ENCODE data around the gene CCDC141. TPM values are rescaled to one million over a fixed set of nuclear protein-coding genes. Genes with fewer than 3 reads are reported as not detected.

CCDC141 gene
- total RNA-seq, 4 donors from 2014 or later = 0.08 to 1.3 (median 0.73) TPM

DNA sequence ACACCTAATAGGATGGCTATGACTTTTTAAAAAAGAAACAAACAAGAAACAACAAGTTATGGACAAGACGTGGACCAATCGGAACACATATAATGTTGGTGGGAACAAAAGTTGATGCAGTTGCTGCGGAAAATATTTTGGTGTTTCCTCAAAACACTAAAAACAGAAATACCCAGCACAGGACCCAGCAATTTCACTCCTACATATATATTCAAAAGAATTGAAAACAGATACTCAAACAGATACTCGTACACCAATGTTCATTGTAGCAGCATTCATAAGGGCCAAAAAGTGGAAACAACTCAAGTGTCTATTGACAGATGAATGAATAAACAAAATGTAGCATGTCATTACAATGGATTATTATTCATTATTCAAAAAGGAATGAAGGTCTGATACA lies 12.1 kb downstream of the CCDC141 start:
- no peak for TF ChIP-seq POLR2AphosphoS5 (IDR thresholded peaks at IDR 0.05)
- TF ChIP-seq, protein P1, sequence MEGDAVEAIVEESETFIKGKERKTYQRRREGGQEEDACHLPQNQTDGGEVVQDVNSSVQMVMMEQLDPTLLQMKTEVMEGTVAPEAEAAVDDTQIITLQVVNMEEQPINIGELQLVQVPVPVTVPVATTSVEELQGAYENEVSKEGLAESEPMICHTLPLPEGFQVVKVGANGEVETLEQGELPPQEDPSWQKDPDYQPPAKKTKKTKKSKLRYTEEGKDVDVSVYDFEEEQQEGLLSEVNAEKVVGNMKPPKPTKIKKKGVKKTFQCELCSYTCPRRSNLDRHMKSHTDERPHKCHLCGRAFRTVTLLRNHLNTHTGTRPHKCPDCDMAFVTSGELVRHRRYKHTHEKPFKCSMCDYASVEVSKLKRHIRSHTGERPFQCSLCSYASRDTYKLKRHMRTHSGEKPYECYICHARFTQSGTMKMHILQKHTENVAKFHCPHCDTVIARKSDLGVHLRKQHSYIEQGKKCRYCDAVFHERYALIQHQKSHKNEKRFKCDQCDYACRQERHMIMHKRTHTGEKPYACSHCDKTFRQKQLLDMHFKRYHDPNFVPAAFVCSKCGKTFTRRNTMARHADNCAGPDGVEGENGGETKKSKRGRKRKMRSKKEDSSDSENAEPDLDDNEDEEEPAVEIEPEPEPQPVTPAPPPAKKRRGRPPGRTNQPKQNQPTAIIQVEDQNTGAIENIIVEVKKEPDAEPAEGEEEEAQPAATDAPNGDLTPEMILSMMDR (IDR thresholded peaks at IDR 0.05) = no peak
- H3K9me3 ChIP-seq = no peaks in the 10 kb centered on the region
- H3K27ac ChIP-seq = no peak overlapping the region
- no peaks in the 10 kb centered on the region for H3K27me3 ChIP-seq
- 93% methylated on average over 4 of the region's 4 CpGs for WGBS
- H3K4me3 ChIP-seq = no peak overlapping the region
- no peaks in the 10 kb centered on the region for H3K36me3 ChIP-seq
- H3K4me1 ChIP-seq = no peaks in the 10 kb centered on the region
- no peak for DNase-seq (ENCODE audit: low spot score in 2 of 2)

DNA sequence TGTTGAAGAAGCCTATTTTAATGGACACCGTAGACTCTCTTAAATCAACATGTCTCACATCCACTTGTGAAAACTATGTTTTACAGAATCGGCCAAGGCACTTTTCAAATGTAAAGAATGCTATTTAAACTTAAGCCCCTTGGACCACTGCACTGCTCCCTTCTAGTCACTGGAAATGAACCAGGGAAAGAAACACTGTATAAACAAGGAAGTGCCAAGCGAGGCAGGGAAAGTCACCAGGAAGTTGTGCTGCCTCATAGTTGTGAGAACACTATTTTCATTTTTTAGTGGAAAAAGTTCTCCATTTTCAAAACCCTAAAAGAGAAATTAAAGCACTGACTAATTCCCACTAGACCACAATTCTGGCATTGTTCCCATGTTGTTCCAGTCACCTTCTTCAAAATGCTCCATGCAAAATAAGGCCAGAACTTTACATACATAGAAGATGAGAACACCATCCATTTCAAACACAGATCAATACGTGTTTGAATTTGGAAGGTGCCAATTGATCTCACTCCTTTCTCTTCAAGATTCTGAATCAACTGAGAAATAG lies 13.5 kb downstream of the CCDC141 start:
- no peak for DNase-seq (ENCODE audit: low spot score in 2 of 2)
- Histone ChIP-seq H3K4me3 (no peak overlapping the region), H3K27ac (no peak overlapping the region), H3K27me3 (no peaks in the 10 kb centered on the region), H3K9me3 (no peaks in the 10 kb centered on the region), H3K36me3 (no peaks in the 10 kb centered on the region), H3K4me1 (no peaks in the 10 kb centered on the region)
- WGBS = 91% methylated on average over 4 of the region's 4 CpGs
- no peak for TF ChIP-seq POLR2AphosphoS5 (IDR thresholded peaks at IDR 0.05)
- TF ChIP-seq EP300 (IDR thresholded peaks at IDR 0.05) = no peak
- TF ChIP-seq, protein P1 (IDR thresholded peaks at IDR 0.05) = no peak
- no peak for TF ChIP-seq POLR2A (IDR thresholded peaks at IDR 0.05)

DNA sequence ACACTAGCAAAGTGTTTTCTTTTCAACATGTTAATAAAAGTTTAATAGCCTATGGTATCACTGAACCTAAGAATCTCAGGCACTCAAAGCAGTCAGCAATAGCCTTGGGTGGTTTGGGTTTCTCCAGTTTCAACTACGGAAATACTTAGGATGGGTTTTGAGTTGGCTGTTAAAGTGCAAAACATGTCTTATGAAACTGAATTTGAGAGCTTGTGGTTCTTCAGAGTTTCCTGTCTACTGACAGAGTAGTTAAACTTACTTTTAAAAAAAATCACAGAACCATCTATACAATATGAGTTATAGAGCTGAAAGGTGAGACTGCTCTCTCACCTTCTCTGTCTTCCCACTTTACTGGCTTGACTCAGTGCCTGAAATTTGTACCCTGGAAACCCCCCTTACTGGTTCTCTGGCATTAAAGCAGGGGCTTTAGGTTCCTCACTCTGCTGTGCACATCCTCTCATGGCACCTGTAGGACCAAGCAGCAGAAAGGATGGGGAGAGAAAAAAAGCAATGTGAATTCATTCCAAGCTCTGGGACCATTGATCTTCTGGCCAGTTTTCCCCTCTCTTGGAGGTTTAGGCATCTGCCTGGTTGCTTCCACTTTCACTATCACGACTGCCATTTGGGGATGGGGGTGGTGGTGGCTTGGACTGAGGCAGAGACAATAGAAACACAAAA lies 18.1 kb downstream of the CCDC141 start:
- no peak for DNase-seq (ENCODE audit: low spot score in 2 of 2)
- Histone ChIP-seq H3K4me1 (no peaks in the 10 kb centered on the region), H3K9me3 (no peaks in the 10 kb centered on the region), H3K27ac (no peak overlapping the region), H3K36me3 (no peaks in the 10 kb centered on the region), H3K27me3 (no peaks in the 10 kb centered on the region), H3K4me3 (no peak overlapping the region)
- WGBS = 9% methylated on average over 2 of the region's 2 CpGs
- TF ChIP-seq EP300 (IDR thresholded peaks at IDR 0.05) (no peak), POLR2A (IDR thresholded peaks at IDR 0.05) (no peak)
- TF ChIP-seq, protein P1 (IDR thresholded peaks at IDR 0.05) = no peak

DNA sequence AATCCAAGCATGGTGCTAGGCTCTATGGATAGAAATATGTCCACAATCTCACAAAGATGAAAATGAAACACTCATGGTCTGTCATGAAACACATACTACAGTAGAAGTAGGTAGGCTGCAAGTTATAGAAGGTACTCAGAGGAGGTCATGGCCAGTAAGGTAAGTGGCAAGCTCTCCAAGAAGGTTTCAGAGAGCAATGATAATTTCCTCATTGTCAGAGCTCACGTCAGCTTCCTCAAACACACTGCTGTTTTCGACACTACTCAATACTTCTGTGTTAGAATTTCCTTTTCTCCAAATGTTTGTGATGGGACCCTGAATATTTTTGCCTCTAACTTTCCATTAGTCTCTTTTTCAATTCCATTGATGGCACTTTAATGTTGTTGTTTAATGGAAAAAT lies 25.5 kb downstream of the CCDC141 start:
- DNase-seq (ENCODE audit: low spot score in 2 of 2) = no peak
- WGBS = 85% methylated on average over 2 of the region's 2 CpGs

DNA sequence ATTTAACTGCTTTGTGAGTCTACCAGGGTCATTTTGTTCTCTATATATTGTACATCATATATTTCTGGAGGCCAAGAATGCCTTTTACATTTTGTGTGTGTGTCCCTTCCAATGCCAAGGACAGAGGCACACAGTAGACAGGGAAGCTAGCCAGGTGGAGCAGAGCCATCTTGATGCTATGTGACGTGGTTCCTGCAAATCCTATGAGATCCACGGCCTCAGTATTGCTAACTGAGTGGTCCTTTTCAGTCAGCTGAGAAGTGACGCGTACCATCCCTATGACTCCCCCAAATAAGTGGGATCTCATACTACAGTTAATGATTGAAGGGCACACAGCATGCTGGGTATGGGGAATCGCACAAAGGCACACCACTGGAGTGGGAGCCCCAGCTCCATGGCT lies 27.3 kb downstream of the CCDC141 start:
- Histone ChIP-seq H3K9me3 (no peaks in the 10 kb centered on the region), H3K4me1 (no peaks in the 10 kb centered on the region), H3K36me3 (no peaks in the 10 kb centered on the region), H3K4me3 (no peak overlapping the region), H3K27me3 (no peaks in the 10 kb centered on the region), H3K27ac (no peak overlapping the region)
- no peak for DNase-seq (ENCODE audit: low spot score in 2 of 2)
- no peak for TF ChIP-seq EP300 (IDR thresholded peaks at IDR 0.05)
- TF ChIP-seq POLR2A (IDR thresholded peaks at IDR 0.05) = no peak
- no peak for TF ChIP-seq POLR2AphosphoS5 (IDR thresholded peaks at IDR 0.05)
- TF ChIP-seq, protein P1 (IDR thresholded peaks at IDR 0.05) = no peak
- 76% methylated on average over 5 of the region's 5 CpGs for WGBS

More for the DNA sequence above, 25.5 kb downstream of the CCDC141 start:
- Histone ChIP-seq H3K4me1 (no peaks in the 10 kb centered on the region), H3K4me3 (no peak overlapping the region), H3K27ac (no peak overlapping the region), H3K27me3 (no peaks in the 10 kb centered on the region), H3K36me3 (no peaks in the 10 kb centered on the region), H3K9me3 (no peaks in the 10 kb centered on the region)
- TF ChIP-seq POLR2AphosphoS5 (IDR thresholded peaks at IDR 0.05) (no peak), POLR2A (IDR thresholded peaks at IDR 0.05) (no peak), EP300 (IDR thresholded peaks at IDR 0.05) (no peak)
- TF ChIP-seq, protein P1 (IDR thresholded peaks at IDR 0.05) = no peak
